GM12878 (cell line): Measurements from ENCODE around the gene HPCA.
"Not testable (repeated sequence)": the region's sequence is repeated elsewhere in the genome, so short reads cannot be mapped to it uniquely, and the experiment has no call there.

Experiments
- BHLHE40 ChIP-seq, 2 experiments: fragments of 450-650 bp in 1 of 2; IDR thresholded peaks; 2 replicates each; pipeline ENCODE4 v1.6.1; 2011 to 2017; ENCODE audit warnings: low read depth in 2 of 2, borderline replicate concordance in 1 of 2, improper control_type of control experiment in 1 of 2, low read length in 1 of 2, mild to moderate bottlenecking in 1 of 2
- CHD2 ChIP-seq: IDR thresholded peaks from 2 replicates; pipeline ENCODE4 v1.6.1; 2011; ENCODE audit warnings: low read depth, low read length, improper control_type of control experiment, borderline replicate concordance
- CTCF ChIP-seq, 3 experiments: IDR thresholded peaks in 2 of 3; conservative IDR thresholded peaks in 1 of 3; 2 replicates each; pipeline ENCODE4 v1.5.1; 2011; ENCODE audit warnings: low read depth in 3 of 3, low read length in 3 of 3, mild to moderate bottlenecking in 3 of 3, control low read depth in 2 of 3, moderate library complexity in 2 of 3, inconsistent platforms in 1 of 3, mixed read lengths in 1 of 3; ENCODE audit not compliant: control insufficient read depth in 2 of 3, insufficient read depth in 1 of 3; ENCODE audit errors: extremely low read depth in 1 of 3
- EZH2 ChIP-seq: IDR thresholded peaks from 2 replicates; pipeline ENCODE4 v1.6.1; 2012; ENCODE audit warnings: low read depth, mild to moderate bottlenecking, control low read depth, inconsistent platforms, low read length, borderline replicate concordance; ENCODE audit not compliant: control insufficient read depth
- RAD21 ChIP-seq: IDR thresholded peaks from 2 replicates; pipeline ENCODE4 v1.6.1; 2011; ENCODE audit warnings: mild to moderate bottlenecking, low read depth, low read length, moderate library complexity; ENCODE audit not compliant: insufficient read depth
- SPI1 ChIP-seq: IDR thresholded peaks from 2 replicates; pipeline ENCODE4 v1.6.1; 2011; ENCODE audit warnings: low read depth, mild to moderate bottlenecking, low read length, moderate library complexity, borderline replicate concordance; ENCODE audit not compliant: insufficient read depth
- ZBTB11 ChIP-seq: fragments of 450-650 bp; formaldehyde crosslinking; IDR thresholded peaks from 2 replicates; pipeline ENCODE4 v1.5.0; 2022; ENCODE audit warnings: mild to moderate bottlenecking, missing genetic modification characterization
- ZNF384 ChIP-seq: IDR thresholded peaks from 2 replicates; pipeline ENCODE4 v1.6.1; 2012; ENCODE audit warnings: low read depth, mild to moderate bottlenecking, low read length, improper control_type of control experiment, borderline replicate concordance

GRCh38 chr1:32905588-32905987 is 19.3 kb downstream of the HPCA start:
- not testable (repeated sequence) for TF ChIP-seq CTCF (IDR thresholded peaks at IDR 0.05 in 2 of 3, conservative IDR thresholded peaks at IDR 0.05 in 1 of 3; ENCODE audit: control insufficient read depth in 2 of 3, extremely low read depth in 1 of 3, insufficient read depth in 1 of 3, low read depth in 3 of 3, low read length in 3 of 3); SPI1; RAD21; CHD2; ZBTB11 (CRISPR knock-in tag); EZH2; BHLHE40 (IDR thresholded peaks at IDR 0.05; ENCODE audit: borderline replicate concordance in 1 of 2, low read depth in 2 of 2, low read length in 1 of 2); ZNF384
